ENCODE measurements around the gene KCNMB2.

- TF ChIP-seq CTCF (IDR thresholded peaks at IDR 0.05) (no peak), POLR2A (IDR thresholded peaks at IDR 0.05) (no peak), EP300 (IDR thresholded peaks at IDR 0.05) (no peak)
Observed at GRCh38 chr3:178807694-178808093, 271.5 kb downstream of the KCNMB2 start.

Data from tibial nerve (tissue), 4 donors.